Measurements from ENCODE around the gene DGKQ. TPM values are rescaled to one million over a fixed set of nuclear protein-coding genes. Genes with fewer than 3 reads are reported as not detected.

Gene DGKQ
- total RNA-seq, 2 experiments from 2014 or later: 17.6 to 19.2 TPM

DNA sequence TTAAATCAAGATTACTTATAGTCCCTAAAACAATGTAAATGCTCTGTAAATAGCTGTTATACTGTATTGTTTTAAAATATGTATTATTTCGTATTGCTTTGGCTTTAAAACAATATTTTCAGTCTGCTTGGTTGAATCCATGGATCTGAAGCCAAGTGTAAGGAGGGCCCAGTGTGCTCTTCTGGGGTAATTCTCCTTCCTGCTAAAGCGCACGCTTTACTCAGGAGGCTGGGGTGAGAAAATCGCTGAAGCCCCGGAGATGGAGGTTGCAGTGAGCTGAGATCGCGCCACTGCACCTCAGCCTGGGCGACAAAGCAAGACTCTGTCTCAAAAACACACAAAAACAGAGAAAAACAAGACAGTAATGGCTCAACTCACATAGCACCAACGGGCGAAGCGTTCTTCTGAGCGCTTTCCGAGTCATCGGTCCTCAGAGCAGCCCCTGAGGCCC is 13.1 kb upstream of the DGKQ start:
- peak overlapping the region; percentile 41 to 46 for H3K27ac ChIP-seq (ENCODE audit: low read depth in 1 of 2, low read length in 2 of 2)
- no peaks in the 10 kb centered on the region for H3K27me3 ChIP-seq (ENCODE audit: control insufficient read depth in 1 of 2, insufficient read depth in 2 of 2, low read length in 2 of 2)
- ChIA-PET POLR2A (interaction anchor here (1.0 to 2.5 kb wide), 6 partner anchors 14 to 312 kb away, joined by 3 to 17 read pairs (median 4); partner anchors contain the start of genes ATP5ME, DGKQ, GAK and MYL5), CTCF (interaction anchor here (1.6 to 1.8 kb wide), 2 partner anchors 54 to 244 kb away, joined by 11 read pairs; partner anchors contain the start of genes GAK and TMEM175)
- H3K4me3 Mint-ChIP-seq: peak overlapping the region; percentile 94
- no peaks in the 10 kb centered on the region for H3K36me3 Mint-ChIP-seq (ENCODE audit: low read depth)
- H3K4me1 Mint-ChIP-seq (ENCODE audit: low read depth): peaks cover 25% of the 10 kb centered on the region
- no peaks in the 10 kb centered on the region for H3K9me3 ChIP-seq (ENCODE audit: control insufficient read depth in 1 of 2, insufficient read depth in 1 of 2, low read length in 2 of 2)
- ATAC-seq (ENCODE audit: poor library complexity): peak; percentile 24
- no peak for DNase-seq
- H3K27me3 Mint-ChIP-seq: no peaks in the 10 kb centered on the region
- H3K36me3 ChIP-seq (ENCODE audit: insufficient read depth, low read length): peaks cover 6% of the 10 kb centered on the region
- H3K4me1 ChIP-seq (ENCODE audit: insufficient read depth, low read length): peaks cover 36% of the 10 kb centered on the region
- H3K9me3 Mint-ChIP-seq: no peaks in the 10 kb centered on the region
- H3K4me3 ChIP-seq (ENCODE audit: low read length): peak overlapping the region; percentile 78
- TF ChIP-seq, protein P1, sequence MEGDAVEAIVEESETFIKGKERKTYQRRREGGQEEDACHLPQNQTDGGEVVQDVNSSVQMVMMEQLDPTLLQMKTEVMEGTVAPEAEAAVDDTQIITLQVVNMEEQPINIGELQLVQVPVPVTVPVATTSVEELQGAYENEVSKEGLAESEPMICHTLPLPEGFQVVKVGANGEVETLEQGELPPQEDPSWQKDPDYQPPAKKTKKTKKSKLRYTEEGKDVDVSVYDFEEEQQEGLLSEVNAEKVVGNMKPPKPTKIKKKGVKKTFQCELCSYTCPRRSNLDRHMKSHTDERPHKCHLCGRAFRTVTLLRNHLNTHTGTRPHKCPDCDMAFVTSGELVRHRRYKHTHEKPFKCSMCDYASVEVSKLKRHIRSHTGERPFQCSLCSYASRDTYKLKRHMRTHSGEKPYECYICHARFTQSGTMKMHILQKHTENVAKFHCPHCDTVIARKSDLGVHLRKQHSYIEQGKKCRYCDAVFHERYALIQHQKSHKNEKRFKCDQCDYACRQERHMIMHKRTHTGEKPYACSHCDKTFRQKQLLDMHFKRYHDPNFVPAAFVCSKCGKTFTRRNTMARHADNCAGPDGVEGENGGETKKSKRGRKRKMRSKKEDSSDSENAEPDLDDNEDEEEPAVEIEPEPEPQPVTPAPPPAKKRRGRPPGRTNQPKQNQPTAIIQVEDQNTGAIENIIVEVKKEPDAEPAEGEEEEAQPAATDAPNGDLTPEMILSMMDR (IDR thresholded peaks at IDR 0.05): no peak
- H3K27ac Mint-ChIP-seq: peak overlapping the region; percentile 82
- intact Hi-C loops (cut with DNase I, micrococcal nuclease): loop anchor here (2.0 to 10.0 kb wide), 6 partner anchors 22 to 742 kb away; partner anchors contain the start of genes GAK (in 2 of the 2), TMEM175 (in 2 of the 2), ATP5ME (in 1 of the 2) and MYL5 (in 1 of the 2)

DNA sequence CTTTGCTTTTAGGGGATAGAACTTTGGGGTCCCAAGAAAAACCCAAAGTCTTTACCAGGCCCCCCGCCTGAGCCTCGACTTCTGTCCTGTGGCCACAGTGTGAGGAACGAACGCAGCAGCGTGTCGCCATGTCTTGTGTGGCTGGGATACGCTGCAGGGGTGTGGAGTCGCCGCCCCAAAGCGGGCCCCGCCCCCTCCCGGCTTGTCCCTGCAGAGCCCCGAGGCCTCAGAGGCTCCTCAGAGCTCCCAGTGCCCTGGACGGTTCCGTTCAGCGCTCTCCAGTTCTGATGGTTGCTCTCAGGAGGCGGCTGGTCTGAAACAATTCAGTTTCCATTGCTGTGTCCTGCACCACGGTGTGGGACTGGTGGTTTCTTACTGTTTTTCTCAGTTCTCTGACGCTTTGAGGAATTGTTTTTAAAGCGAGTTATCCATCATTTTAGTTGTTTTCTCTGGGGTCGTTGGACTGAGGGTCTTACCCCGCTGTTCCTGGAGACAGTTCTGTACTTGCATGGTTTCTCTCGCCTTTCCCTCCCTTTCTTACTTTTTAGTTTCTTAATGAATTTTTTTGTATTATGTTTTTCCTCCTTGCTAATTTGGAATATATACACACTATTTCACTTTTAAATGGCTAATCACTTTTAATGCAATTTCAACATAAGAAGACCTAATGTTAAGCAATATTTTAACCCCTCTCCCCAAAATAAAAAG is 11.9 kb upstream of the DGKQ start:
- TF ChIP-seq, protein P1 (IDR thresholded peaks at IDR 0.05): no peak
- ATAC-seq (ENCODE audit: poor library complexity): peak; percentile 72
- H3K36me3 ChIP-seq (ENCODE audit: insufficient read depth, low read length): peaks cover 3% of the 10 kb centered on the region
- Mint-ChIP-seq H3K27me3 (no peaks in the 10 kb centered on the region), H3K4me1 (ENCODE audit: low read depth) (peaks cover 25% of the 10 kb centered on the region), H3K9me3 (no peaks in the 10 kb centered on the region), H3K4me3 (peak overlapping the region; percentile 94), H3K36me3 (ENCODE audit: low read depth) (no peaks in the 10 kb centered on the region), H3K27ac (peak overlapping the region; percentile 67)
- ChIA-PET CTCF (no interaction called here), POLR2A (no interaction called here)
- H3K9me3 ChIP-seq (ENCODE audit: control insufficient read depth in 1 of 2, insufficient read depth in 1 of 2, low read length in 2 of 2): no peaks in the 10 kb centered on the region
- no peaks in the 10 kb centered on the region for H3K27me3 ChIP-seq (ENCODE audit: control insufficient read depth in 1 of 2, insufficient read depth in 2 of 2, low read length in 2 of 2)
- intact Hi-C loops (cut with DNase I, micrococcal nuclease): loop anchor here (2.0 to 10.0 kb wide), 4 partner anchors 53 to 740 kb away; partner anchors contain the start of genes GAK (in 2 of the 2), TMEM175 (in 2 of the 2), ATP5ME (in 1 of the 2) and MYL5 (in 1 of the 2)
- DNase-seq: peak; percentile 54 to 85 (median 72)
- no peak overlapping the region for H3K27ac ChIP-seq (ENCODE audit: low read depth in 1 of 2, low read length in 2 of 2)
- peaks cover 36% of the 10 kb centered on the region for H3K4me1 ChIP-seq (ENCODE audit: insufficient read depth, low read length)
- peak overlapping the region; percentile 21 for H3K4me3 ChIP-seq (ENCODE audit: low read length)

DNA sequence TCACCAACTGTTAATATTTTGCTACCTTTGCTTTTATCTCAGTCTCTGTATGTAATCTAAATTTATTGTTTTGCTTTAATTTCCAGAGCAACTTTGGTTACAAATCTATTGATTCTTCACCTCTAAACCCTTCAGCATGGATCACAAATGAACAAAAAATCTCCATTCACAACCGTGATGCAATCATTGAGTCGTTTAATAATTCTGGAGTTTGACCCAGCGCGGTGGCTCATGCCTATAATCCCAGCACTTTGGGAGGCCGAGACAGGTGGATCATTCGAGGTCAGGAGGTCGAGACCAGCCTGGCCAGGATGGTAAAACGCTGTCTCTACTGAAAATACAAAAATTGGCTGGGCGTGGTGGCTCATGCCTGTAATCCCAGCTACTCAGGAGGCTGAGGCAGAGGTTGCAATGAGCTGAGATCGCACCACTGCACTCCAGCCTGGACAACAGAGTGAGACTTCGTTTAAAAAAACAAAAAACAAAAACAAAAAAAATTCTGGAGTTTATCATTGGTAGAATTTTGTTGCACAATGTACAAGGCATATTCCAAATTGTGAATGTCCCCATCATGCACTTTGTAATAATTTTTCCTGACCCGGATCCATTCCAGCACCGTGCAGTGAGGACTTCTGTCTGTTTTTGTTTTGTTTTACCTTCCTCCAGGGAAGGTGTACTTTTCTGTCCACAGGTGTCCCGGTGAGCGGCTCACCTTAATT is 11.1 kb upstream of the DGKQ start:
- intact Hi-C loops (cut with DNase I, micrococcal nuclease): loop anchor here (2.0 to 10.0 kb wide), 4 partner anchors 52 to 740 kb away; partner anchors contain the start of genes GAK (in 2 of the 2), TMEM175 (in 2 of the 2), ATP5ME (in 1 of the 2) and MYL5 (in 1 of the 2)
- no peak overlapping the region for H3K27ac ChIP-seq (ENCODE audit: low read depth in 1 of 2, low read length in 2 of 2)
- H3K4me1 ChIP-seq (ENCODE audit: insufficient read depth, low read length): peaks cover 41% of the 10 kb centered on the region
- Mint-ChIP-seq H3K4me1 (ENCODE audit: low read depth) (peaks cover 25% of the 10 kb centered on the region), H3K4me3 (peak overlapping the region; percentile 94), H3K27me3 (no peaks in the 10 kb centered on the region), H3K27ac (peak overlapping the region; percentile 67), H3K36me3 (ENCODE audit: low read depth) (no peaks in the 10 kb centered on the region), H3K9me3 (no peaks in the 10 kb centered on the region)
- ChIA-PET POLR2A (no interaction called here), CTCF (no interaction called here)
- TF ChIP-seq, protein P1 (IDR thresholded peaks at IDR 0.05): no peak
- ATAC-seq (ENCODE audit: poor library complexity) (peak; percentile 1), DNase-seq (no peak)
- H3K27me3 ChIP-seq (ENCODE audit: control insufficient read depth in 1 of 2, insufficient read depth in 2 of 2, low read length in 2 of 2): no peaks in the 10 kb centered on the region
- H3K4me3 ChIP-seq (ENCODE audit: low read length): peak overlapping the region; percentile 21
- no peaks in the 10 kb centered on the region for H3K9me3 ChIP-seq (ENCODE audit: control insufficient read depth in 1 of 2, insufficient read depth in 1 of 2, low read length in 2 of 2)
- H3K36me3 ChIP-seq (ENCODE audit: insufficient read depth, low read length): no peaks in the 10 kb centered on the region
